Transverse colon (tissue), 4 donors: ENCODE results near the gene IKZF1. TPM values are rescaled to one million over a fixed set of nuclear protein-coding genes. Genes with fewer than 3 reads are reported as not detected.
A peak's percentile ranks its signal among the peaks of the same experiment; 100 is the strongest.

Experiments
- DNase-seq: peaks from one replicate; pipeline ENCODE4 v3.0.0-alpha.2; 2019
- H3K27ac ChIP-seq, 4 donors: fragments of 200-600 bp; sonication (generic); 2 replicates each; pipeline ENCODE4 v1.5.1; 2016 to 2018; ENCODE audit warnings: inconsistent platforms in 4 of 4
- H3K27me3 ChIP-seq: fragments of 200-600 bp; sonication (generic); 2 replicates; pipeline ENCODE4 v1.5.1; 2017; ENCODE audit warnings: inconsistent platforms
- H3K36me3 ChIP-seq, 4 donors: fragments of 200-600 bp; sonication (generic); 2 replicates each; pipeline ENCODE4 v1.5.1; 2017 to 2019; ENCODE audit warnings: inconsistent platforms in 4 of 4
- H3K4me1 ChIP-seq, 4 donors: fragments of 200-600 bp; sonication (generic); 2 replicates each; pipeline ENCODE4 v1.5.1; 2017 to 2020; ENCODE audit warnings: inconsistent platforms in 4 of 4
- H3K4me3 ChIP-seq, 4 donors: fragments of 200-600 bp; sonication (generic); 1 replicate in 1 of 4; 2 replicates in 3 of 4; pipeline versions ENCODE4 v1.5.1 to v1.6.1; 2017 to 2019; ENCODE audit warnings: inconsistent platforms in 4 of 4
- H3K9me3 ChIP-seq, 2 donors: fragments of 200-600 bp; sonication (generic); 2 replicates each; pipeline ENCODE4 v1.5.1; 2017 to 2019; ENCODE audit warnings: inconsistent platforms in 2 of 2
- CTCF ChIP-seq, 5 experiments: fragments of 200-600 bp in 3 of 5; fragments of 450-650 bp in 2 of 5; sonication (generic) in 3 of 5; IDR thresholded peaks; 1 replicate in 2 of 5; 2 replicates in 3 of 5; pipeline ENCODE4 v1.5.1; 2016 to 2017; ENCODE audit warnings: antibody characterized with exemption in 5 of 5, inconsistent platforms in 3 of 5, mild to moderate bottlenecking in 2 of 5, moderate library complexity in 1 of 5
- EP300 ChIP-seq: sonication (generic); formaldehyde crosslinking; IDR thresholded peaks from one replicate; pipeline ENCODE4 v1.6.1; 2017; ENCODE audit warnings: antibody characterized with exemption, low read depth
- POLR2A ChIP-seq: fragments of 450-650 bp; IDR thresholded peaks from one replicate; pipeline ENCODE4 v1.6.1; 2016; ENCODE audit warnings: antibody characterized with exemption, mild to moderate bottlenecking, moderate library complexity
- POLR2AphosphoS5 ChIP-seq, 3 donors: sonication (generic); formaldehyde crosslinking; IDR thresholded peaks; one replicate each; pipeline ENCODE4 v1.6.1; 2016; ENCODE audit warnings: antibody characterized with exemption in 3 of 3
- WGBS, 2 donors: methylation state at CpG; one replicate each; pipeline ENCODE4 v1.1.5; 2018; ENCODE audit warnings: low coverage in 1 of 2; 5-methylcytosine and 5-hydroxymethylcytosine counted together
- in situ Hi-C, 4 donors: fragments of 200-750 bp; cut with MboI; loops; one replicate each; pipeline versions ENCODE4 v1.15.0 to v1.15.1; 2017; ENCODE audit warnings: low sequenced_read_pairs in 3 of 4, low pct_ligation_motif_present in 1 of 4, low pct_unique_long_range_greater_than_20kb in 1 of 4
- intact Hi-C: fragments of 100-400 bp; cut with DNase I; formaldehyde crosslinking; loops from one replicate; pipeline ENCODE4 v1.15.1; 2023; ENCODE audit warnings: low total_unique reads
- total RNA-seq, 4 donors: library from RNA; depleted of rRNA; stranded (reverse); fragments of >200 nt; gene quantifications; one replicate each; pipeline ENCODE4 v1.1.0, GENCODE V29; 2016

Gene IKZF1
- total RNA-seq, 4 donors from 2014 or later = 9.2 to 116 (median 29.1) TPM

DNA sequence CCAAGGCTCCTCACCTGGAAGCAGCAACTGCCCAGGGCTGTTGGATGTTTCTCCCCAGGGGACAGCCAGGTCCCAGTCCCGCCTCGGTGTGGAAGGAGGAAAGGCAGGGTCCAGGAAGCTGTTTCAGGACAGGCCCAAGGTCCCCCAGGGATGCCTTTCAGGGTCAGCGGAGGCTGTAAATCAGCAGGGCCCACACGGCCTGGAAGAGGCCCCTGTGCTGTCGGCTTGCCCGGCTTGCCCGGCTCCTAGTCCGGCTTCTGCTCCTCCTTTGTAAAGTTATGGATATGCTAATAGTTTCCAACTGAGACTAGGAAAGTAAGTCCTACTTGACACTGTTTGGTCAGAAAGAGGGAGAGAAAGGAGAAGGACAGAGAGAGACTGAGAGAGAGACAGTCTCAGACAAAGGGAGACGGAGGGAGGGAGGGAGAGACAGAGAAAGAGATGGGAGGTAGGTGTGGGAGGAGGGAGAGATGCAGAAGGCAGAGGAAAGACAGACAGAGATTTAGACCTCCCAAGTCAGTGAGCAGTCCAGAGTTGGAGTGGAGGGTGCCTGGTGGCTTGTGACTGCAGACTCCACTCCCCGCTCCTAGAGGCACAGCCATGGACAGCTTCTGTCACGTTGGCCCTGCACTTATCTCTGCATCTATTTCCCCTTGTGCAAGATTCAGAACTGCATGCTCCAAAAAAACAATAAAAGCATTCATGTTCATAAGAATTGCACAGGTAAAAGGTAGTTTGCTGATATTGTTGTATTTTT lies 10.5 kb downstream of the IKZF1 start:
- Histone ChIP-seq H3K9me3 (no peaks in the 10 kb centered on the region), H3K27ac (peak overlapping the region; percentile 45 to 79 (median 56)), H3K4me3 (peak overlapping the region in 1 of 4 donors; percentile 6), H3K27me3 (no peaks in the 10 kb centered on the region), H3K4me1 (no peaks in the 10 kb centered on the region), H3K36me3 (no peaks in the 10 kb centered on the region)
- DNase-seq = no peak
- no peak for TF ChIP-seq POLR2A
- TF ChIP-seq POLR2AphosphoS5 (IDR thresholded peaks at IDR 0.05) = no peak
- TF ChIP-seq EP300 = no peak
- no peak for TF ChIP-seq CTCF (IDR thresholded peaks at IDR 0.05)
- 36 to 53% methylated on average over 3 to 11 of the region's 11 CpGs for WGBS, 2 donors
- intact Hi-C loops = no loop called here
- in situ Hi-C loops = no loop called here

DNA sequence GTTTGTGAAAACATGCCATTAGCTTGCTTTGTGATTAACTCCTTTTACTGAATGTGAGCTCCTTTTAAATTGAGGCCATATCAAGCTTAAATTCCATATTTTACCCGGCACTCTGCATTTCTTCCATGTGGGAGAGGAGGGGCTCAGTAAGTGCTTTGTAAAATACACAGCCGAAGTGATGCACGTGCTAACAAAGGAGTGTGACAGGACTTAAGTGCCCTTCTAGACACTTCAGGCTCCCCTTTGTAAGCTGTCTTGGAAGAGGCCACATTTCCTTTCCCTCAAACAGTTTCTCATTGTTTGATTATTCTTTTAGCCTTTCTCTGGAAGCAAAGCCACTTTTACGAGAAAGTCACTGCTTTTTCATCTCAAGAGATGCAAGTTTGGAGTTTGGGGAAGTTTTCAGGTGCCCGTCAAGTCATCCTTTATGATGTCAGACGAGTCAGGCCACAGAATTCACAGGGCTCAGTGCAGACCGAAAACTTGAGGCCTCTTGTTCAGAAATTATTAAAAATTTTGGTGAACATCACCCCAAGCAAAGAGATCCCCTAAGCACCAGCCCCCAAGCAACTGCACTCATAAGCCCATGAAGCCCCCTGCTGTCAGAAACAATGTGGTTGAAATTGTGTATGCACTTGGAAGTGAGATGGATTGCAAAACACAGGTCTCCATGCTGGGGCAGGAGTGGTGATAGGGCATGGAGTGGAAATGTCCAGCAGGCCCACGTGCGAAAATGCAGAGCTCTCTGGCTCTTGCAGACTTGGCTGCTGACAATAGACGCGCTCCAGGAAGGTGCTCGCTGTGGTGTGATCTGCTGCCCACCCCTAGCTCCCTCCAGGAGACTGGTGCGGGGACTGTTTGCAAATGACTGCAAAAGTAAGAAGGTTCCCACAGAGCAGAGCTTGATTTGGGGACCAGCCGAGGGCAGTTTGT lies 11.5 kb downstream of the IKZF1 start:
- Histone ChIP-seq H3K9me3 (no peaks in the 10 kb centered on the region), H3K27ac (peak overlapping the region; percentile 45 to 79 (median 56)), H3K4me3 (no peak overlapping the region), H3K36me3 (no peaks in the 10 kb centered on the region), H3K27me3 (no peaks in the 10 kb centered on the region), H3K4me1 (no peaks in the 10 kb centered on the region)
- DNase-seq = no peak
- TF ChIP-seq CTCF (IDR thresholded peaks at IDR 0.05) (no peak), POLR2A (no peak), EP300 (no peak), POLR2AphosphoS5 (IDR thresholded peaks at IDR 0.05) (no peak)
- in situ Hi-C loops (no loop called here), intact Hi-C loops (no loop called here)
- WGBS, 2 donors = 57 to 59% methylated on average over 7 to 14 of the region's 14 CpGs

DNA sequence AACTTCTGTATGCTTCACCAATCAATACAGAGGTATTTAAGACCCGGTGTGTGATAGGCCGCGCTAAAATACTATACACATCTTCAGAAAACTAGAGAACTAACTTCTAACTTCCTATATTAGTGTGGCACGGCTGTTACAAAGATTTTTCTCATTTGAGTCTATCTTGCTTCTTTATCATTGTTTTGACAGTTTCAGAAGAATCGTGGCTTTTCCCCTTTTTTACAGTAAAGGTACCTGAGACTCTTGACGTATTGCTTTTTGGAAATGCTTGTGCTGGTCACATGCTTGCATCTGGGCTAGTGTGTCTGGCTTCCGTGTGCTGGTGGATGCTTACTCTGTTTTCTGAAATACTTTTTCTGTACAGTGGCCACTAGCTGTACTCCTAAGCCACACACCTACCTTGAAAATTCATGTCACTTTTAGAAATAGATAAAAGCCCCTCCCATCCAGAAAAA lies 12.7 kb downstream of the IKZF1 start:
- H3K4me3 ChIP-seq = no peak overlapping the region
- no peaks in the 10 kb centered on the region for H3K4me1 ChIP-seq
- TF ChIP-seq POLR2AphosphoS5 (IDR thresholded peaks at IDR 0.05) (peak in 1 of 3 donors; percentile 23), CTCF (IDR thresholded peaks at IDR 0.05) (no peak)
- H3K27ac ChIP-seq = peak overlapping the region; percentile 45 to 79 (median 56)
- H3K9me3 ChIP-seq = no peaks in the 10 kb centered on the region
- no peak for DNase-seq
- intact Hi-C loops = no loop called here
- H3K27me3 ChIP-seq = no peaks in the 10 kb centered on the region
- in situ Hi-C loops = no loop called here
- no peaks in the 10 kb centered on the region for H3K36me3 ChIP-seq
- WGBS, 2 donors = 68 to 72% methylated on average over 7 of the region's 7 CpGs
